HEK293 (cell line): ENCODE results near the gene SFXN3.
A peak's percentile ranks its signal among the peaks of the same experiment; 100 is the strongest.

Experiments
- CTCF ChIA-PET: fragments of 350-600 bp; formaldehyde crosslinking; extraction: SDS; loops from one replicate; lab custom pipeline; 2021; ENCODE audit warnings: antibody characterized with exemption; lab: Yijun Ruan, JAX
- POLR2A ChIA-PET: fragments of 300-600 bp; formaldehyde crosslinking; extraction: SDS; loops from one replicate; lab custom pipeline; 2020; ENCODE audit warnings: antibody characterized with exemption, inconsistent platforms; lab: Yijun Ruan, JAX
- H3K27ac ChIP-seq: fragments of 200-500 bp; sonication (Bioruptor generic); 2 replicates; pipeline ENCODE4 v1.5.1; 2014; ENCODE audit warnings: low read depth, low read length, control low read depth, inconsistent platforms; ENCODE audit errors: extremely low read depth
- H3K36me3 ChIP-seq, 2 experiments: fragments of 200-500 bp in 1 of 2; sonication (Bioruptor generic) in 1 of 2; 1 replicate in 1 of 2; 2 replicates in 1 of 2; pipeline ENCODE4 v1.5.1; 2014 to 2017; ENCODE audit warnings: inconsistent platforms in 2 of 2, low read length in 2 of 2; ENCODE audit not compliant: control insufficient read depth in 2 of 2, insufficient read depth in 1 of 2
- H3K4me1 ChIP-seq: fragments of 200-500 bp; sonication (Bioruptor generic); 2 replicates; pipeline ENCODE4 v1.5.1; 2014; ENCODE audit warnings: mild to moderate bottlenecking, low read length, inconsistent platforms; ENCODE audit not compliant: control insufficient read depth, insufficient read depth
- H3K4me3 ChIP-seq: 2 replicates; pipeline ENCODE4 v1.5.1; 2011; ENCODE audit warnings: low read depth, mild to moderate bottlenecking, control low read depth, low read length, moderate library complexity
- H3K9me3 ChIP-seq: fragments of 200-500 bp; sonication (Bioruptor generic); 2 replicates; pipeline ENCODE4 v1.5.1; 2014; ENCODE audit warnings: low read depth, low read length, inconsistent platforms; ENCODE audit not compliant: control insufficient read depth, insufficient read depth
- BCL11B ChIP-seq: fragments of 450-650 bp; formaldehyde crosslinking; IDR thresholded peaks from 2 replicates; pipeline ENCODE4 v1.5.1; 2016; ENCODE audit warnings: low read depth, missing biosample characterization, missing genetic modification characterization
- FEZF1 ChIP-seq: fragments of 450-650 bp; formaldehyde crosslinking; IDR thresholded peaks from 2 replicates; pipeline ENCODE4 v1.5.1; 2016; ENCODE audit warnings: missing biosample characterization, missing genetic modification characterization
- GLIS1 ChIP-seq: fragments of 450-650 bp; formaldehyde crosslinking; IDR thresholded peaks from 2 replicates; pipeline ENCODE4 v1.5.1; 2016; ENCODE audit warnings: missing biosample characterization, missing genetic modification characterization
- HOXC10 ChIP-seq: sonication (generic); formaldehyde crosslinking; IDR thresholded peaks from 2 replicates; pipeline ENCODE4 v1.8.1; 2023; ENCODE audit warnings: mild to moderate bottlenecking, missing genetic modification reagents
- IKZF3 ChIP-seq: fragments of 450-650 bp; IDR thresholded peaks from 2 replicates; pipeline ENCODE4 v1.5.0; 2018; ENCODE audit warnings: missing biosample characterization, mild to moderate bottlenecking, missing genetic modification characterization, moderate library complexity
- KLF1 ChIP-seq: fragments of 450-650 bp; formaldehyde crosslinking; IDR thresholded peaks from 2 replicates; pipeline ENCODE4 v1.5.1; 2016; ENCODE audit warnings: missing biosample characterization, missing genetic modification characterization
- REST ChIP-seq: fragments of 450-650 bp; formaldehyde crosslinking; IDR thresholded peaks from 2 replicates; pipeline ENCODE4 v1.5.1; 2016; ENCODE audit warnings: missing biosample characterization, missing genetic modification characterization
- SETDB1 ChIP-seq: IDR thresholded peaks from one replicate; pipeline ENCODE4 v1.6.1; 2017; ENCODE audit warnings: mild to moderate bottlenecking, low read length, moderate library complexity, mixed read lengths; ENCODE audit not compliant: insufficient read length
- YY2 ChIP-seq: fragments of 450-650 bp; formaldehyde crosslinking; IDR thresholded peaks from 2 replicates; pipeline ENCODE4 v1.5.1; 2016; ENCODE audit warnings: missing biosample characterization, missing genetic modification characterization
- ZBTB17 ChIP-seq: fragments of 450-650 bp; formaldehyde crosslinking; IDR thresholded peaks from 2 replicates; pipeline ENCODE4 v1.5.1; 2016; ENCODE audit warnings: missing biosample characterization, missing genetic modification characterization
- ZFP37 ChIP-seq: fragments of 450-650 bp; formaldehyde crosslinking; IDR thresholded peaks from 2 replicates; pipeline ENCODE4 v1.5.1; 2016; ENCODE audit warnings: missing biosample characterization, missing genetic modification characterization
- ZNF146 ChIP-seq: fragments of 450-650 bp; formaldehyde crosslinking; IDR thresholded peaks from 2 replicates; pipeline ENCODE4 v1.5.1; 2016; ENCODE audit warnings: missing biosample characterization, missing genetic modification characterization
- ZNF155 ChIP-seq: fragments of 450-650 bp; formaldehyde crosslinking; IDR thresholded peaks from 2 replicates; pipeline ENCODE4 v1.5.1; 2016; ENCODE audit warnings: missing biosample characterization, missing genetic modification characterization
- ZNF169 ChIP-seq: fragments of 450-650 bp; formaldehyde crosslinking; IDR thresholded peaks from 2 replicates; pipeline ENCODE4 v1.5.1; 2016; ENCODE audit warnings: missing biosample characterization, missing genetic modification characterization
- ZNF423 ChIP-seq: fragments of 450-650 bp; formaldehyde crosslinking; IDR thresholded peaks from 2 replicates; pipeline ENCODE4 v1.5.1; 2016; ENCODE audit warnings: missing biosample characterization, missing genetic modification characterization
- ZNF530 ChIP-seq: fragments of 450-650 bp; formaldehyde crosslinking; IDR thresholded peaks from 2 replicates; pipeline ENCODE4 v1.5.1; 2016; ENCODE audit warnings: low read depth, missing biosample characterization, missing genetic modification characterization
- ZNF549 ChIP-seq: fragments of 450-650 bp; IDR thresholded peaks from 2 replicates; pipeline ENCODE4 v1.5.1; 2018; ENCODE audit warnings: missing biosample characterization, missing genetic modification characterization, mild to moderate bottlenecking, inconsistent platforms, moderate library complexity
- ZNF610 ChIP-seq: fragments of 450-650 bp; formaldehyde crosslinking; IDR thresholded peaks from 2 replicates; pipeline ENCODE4 v1.5.1; 2016; ENCODE audit warnings: missing biosample characterization, missing genetic modification characterization, borderline replicate concordance
- ZNF629 ChIP-seq: fragments of 450-650 bp; formaldehyde crosslinking; IDR thresholded peaks from 2 replicates; pipeline ENCODE4 v1.5.1; 2017; ENCODE audit warnings: missing biosample characterization, missing genetic modification characterization
- ZNF658 ChIP-seq: fragments of 450-650 bp; formaldehyde crosslinking; IDR thresholded peaks from 2 replicates; pipeline ENCODE4; 2016; ENCODE audit warnings: missing biosample characterization, missing genetic modification characterization
- TF ChIP-seq, protein P1 (sequence below): fragments of 450-650 bp; formaldehyde crosslinking; IDR thresholded peaks from 2 replicates; pipeline ENCODE4 v1.5.1; 2016; ENCODE audit warnings: missing biosample characterization, missing genetic modification characterization

SFXN3 gene

DNA sequence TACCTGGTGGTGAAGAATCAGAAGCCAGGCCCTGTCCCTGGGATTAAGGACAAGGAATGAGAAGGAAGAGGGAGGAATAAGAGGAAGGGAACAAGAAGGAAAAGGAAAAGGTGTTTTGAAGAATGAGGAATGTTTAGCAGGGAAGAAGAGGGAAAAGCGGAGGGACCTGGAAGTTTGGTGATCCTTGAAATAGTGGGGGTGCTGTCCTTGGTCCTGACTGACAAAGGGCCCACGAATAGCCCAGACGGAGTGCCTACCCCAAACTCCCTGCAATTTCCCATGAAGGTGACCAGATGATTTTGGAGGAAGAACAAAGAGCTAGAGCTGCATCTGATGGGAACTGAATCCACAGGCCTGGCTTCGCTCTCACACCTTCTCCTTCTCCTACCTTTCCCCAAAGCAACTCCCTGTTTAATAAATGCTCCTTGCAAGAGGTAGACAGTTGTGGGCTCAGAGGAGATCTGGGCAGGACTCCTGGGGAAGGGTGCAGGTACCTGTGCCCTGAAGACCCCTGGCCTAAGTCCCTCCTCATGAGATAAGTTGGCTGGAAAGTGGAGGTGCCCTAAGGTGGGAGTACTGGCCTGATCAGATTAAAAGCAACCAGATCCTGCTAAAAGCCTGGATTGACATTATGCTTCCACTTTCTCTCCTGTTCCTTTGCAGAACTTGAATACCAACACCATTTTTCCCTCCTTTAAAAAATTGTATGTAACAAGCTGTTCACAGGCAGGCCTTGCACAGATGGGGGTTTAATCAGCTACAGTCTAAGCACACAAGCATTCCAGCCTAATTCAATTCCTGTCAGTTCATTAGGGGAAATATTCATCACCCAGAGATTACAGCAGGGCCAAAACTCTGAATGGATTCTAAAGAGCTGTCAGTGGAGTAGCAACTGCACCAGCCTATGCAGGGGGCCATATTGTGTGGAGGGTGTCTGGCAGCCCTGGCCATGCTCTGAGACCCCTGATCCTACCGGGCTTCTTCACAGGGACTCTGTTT is 50.2 kb downstream of the SFXN3 start:
- POLR2A ChIA-PET: interaction anchor here (1.3 kb wide), 1 partner anchor 20 kb away, joined by 5 read pairs; no protein-coding TSS in a partner anchor
- H3K9me3 ChIP-seq: no peaks in the 10 kb centered on the region
- CTCF ChIA-PET: interaction anchor here (0.7 to 2.8 kb wide), 8 partner anchors 12 to 516 kb away, joined by 3 to 11 read pairs (median 4); no protein-coding TSS in a partner anchor
- H3K36me3 ChIP-seq: no peaks in the 10 kb centered on the region
- H3K4me1 ChIP-seq: no peaks in the 10 kb centered on the region
- no peak overlapping the region for H3K27ac ChIP-seq
- no peak overlapping the region for H3K4me3 ChIP-seq
- no peak for TF ChIP-seq ZFP37 (tag by site-specific recombination)
- TF ChIP-seq ZNF658 (tag by site-specific recombination): no peak
- TF ChIP-seq ZNF530 (tag by site-specific recombination): no peak
- TF ChIP-seq ZNF610 (tag by site-specific recombination): no peak
- no peak for TF ChIP-seq ZNF549 (tag by site-specific recombination)
- no peak for TF ChIP-seq HOXC10
- TF ChIP-seq REST (tag by site-specific recombination): peak; percentile 99
- TF ChIP-seq ZNF169 (tag by site-specific recombination): no peak
- no peak for TF ChIP-seq FEZF1 (tag by site-specific recombination)
- TF ChIP-seq IKZF3 (tag by site-specific recombination): 0 out of 2 replicates have a peak, but pooled peaks have one; percentile 33
- no peak for TF ChIP-seq ZNF146 (tag by site-specific recombination)
- no peak for TF ChIP-seq KLF1 (tag by site-specific recombination)
- peak; percentile 22; the same call in 1 of the 2 replicates for TF ChIP-seq ZBTB17 (tag by site-specific recombination)
- no peak for TF ChIP-seq GLIS1 (tag by site-specific recombination)

DNA sequence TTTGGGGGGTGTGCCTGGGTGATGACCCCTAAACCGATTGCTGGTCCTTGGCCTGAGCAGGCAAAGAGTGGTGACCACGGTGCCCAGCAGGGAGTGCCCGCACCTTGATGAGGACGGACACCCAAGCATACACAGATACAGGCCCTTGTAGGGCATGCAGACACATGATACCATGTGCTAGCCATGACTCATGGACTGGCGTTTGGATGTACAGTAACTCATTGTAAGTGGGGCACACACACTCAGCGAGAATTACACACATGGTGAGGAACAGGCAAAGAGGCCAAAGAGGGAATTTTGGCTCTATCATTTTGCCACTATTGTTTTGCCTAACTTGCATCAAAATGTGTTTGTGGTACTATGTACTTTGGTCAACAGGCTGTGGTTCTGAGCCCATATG is 54.8 kb downstream of the SFXN3 start:
- no peak for TF ChIP-seq YY2
- TF ChIP-seq ZNF629 (tag by site-specific recombination): no peak
- no peak for TF ChIP-seq ZNF423 (tag by site-specific recombination)
- no peak for TF ChIP-seq SETDB1
- TF ChIP-seq BCL11B (tag by site-specific recombination): no peak
- no peak for TF ChIP-seq ZNF155 (tag by site-specific recombination)
- TF ChIP-seq, protein P1, sequence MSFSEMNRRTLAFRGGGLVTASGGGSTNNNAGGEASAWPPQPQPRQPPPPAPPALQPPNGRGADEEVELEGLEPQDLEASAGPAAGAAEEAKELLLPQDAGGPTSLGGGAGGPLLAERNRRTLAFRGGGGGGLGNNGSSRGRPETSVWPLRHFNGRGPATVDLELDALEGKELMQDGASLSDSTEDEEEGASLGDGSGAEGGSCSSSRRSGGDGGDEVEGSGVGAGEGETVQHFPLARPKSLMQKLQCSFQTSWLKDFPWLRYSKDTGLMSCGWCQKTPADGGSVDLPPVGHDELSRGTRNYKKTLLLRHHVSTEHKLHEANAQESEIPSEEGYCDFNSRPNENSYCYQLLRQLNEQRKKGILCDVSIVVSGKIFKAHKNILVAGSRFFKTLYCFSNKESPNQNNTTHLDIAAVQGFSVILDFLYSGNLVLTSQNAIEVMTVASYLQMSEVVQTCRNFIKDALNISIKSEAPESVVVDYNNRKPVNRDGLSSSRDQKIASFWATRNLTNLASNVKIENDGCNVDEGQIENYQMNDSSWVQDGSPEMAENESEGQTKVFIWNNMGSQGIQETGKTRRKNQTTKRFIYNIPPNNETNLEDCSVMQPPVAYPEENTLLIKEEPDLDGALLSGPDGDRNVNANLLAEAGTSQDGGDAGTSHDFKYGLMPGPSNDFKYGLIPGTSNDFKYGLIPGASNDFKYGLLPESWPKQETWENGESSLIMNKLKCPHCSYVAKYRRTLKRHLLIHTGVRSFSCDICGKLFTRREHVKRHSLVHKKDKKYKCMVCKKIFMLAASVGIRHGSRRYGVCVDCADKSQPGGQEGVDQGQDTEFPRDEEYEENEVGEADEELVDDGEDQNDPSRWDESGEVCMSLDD (tag by site-specific recombination): no peak
- ChIA-PET CTCF (interaction anchor here (0.5 to 5.6 kb wide), 4 partner anchors 9 to 56 kb away, joined by 3 to 37 read pairs (median 12); no protein-coding TSS in a partner anchor), POLR2A (no interaction called here)
- no peak overlapping the region for H3K4me3 ChIP-seq
- H3K9me3 ChIP-seq: no peaks in the 10 kb centered on the region
- no peaks in the 10 kb centered on the region for H3K36me3 ChIP-seq
- no peak overlapping the region for H3K27ac ChIP-seq
- H3K4me1 ChIP-seq: no peaks in the 10 kb centered on the region
